Mesothelial cell of epicardium (in vitro differentiated cells): Measurements from ENCODE around the gene CFTR. TPM values are rescaled to one million over a fixed set of nuclear protein-coding genes. Genes with fewer than 3 reads are reported as not detected.
A peak's percentile ranks its signal among the peaks of the same experiment; 100 is the strongest.

Experiments
- DNase-seq, 2 experiments: peaks; one replicate each; pipeline ENCODE4 v3.0.0; 2021; ENCODE audit warnings: low spot score in 2 of 2; ENCODE audit not compliant: unreplicated experiment in 2 of 2
- H3K27ac Mint-ChIP-seq: 2 replicates; pipeline ENCODE4 v1.8.0; 2021; ENCODE audit warnings: mixed read lengths
- H3K27me3 Mint-ChIP-seq: 2 replicates; pipeline ENCODE4 v1.8.0; 2021; ENCODE audit warnings: low read depth, mixed read lengths
- H3K36me3 Mint-ChIP-seq: 2 replicates; pipeline ENCODE4 v1.8.0; 2021; ENCODE audit warnings: mixed read lengths
- H3K4me1 Mint-ChIP-seq: 2 replicates; pipeline ENCODE4 v1.8.0; 2021; ENCODE audit warnings: mixed read lengths
- H3K4me3 Mint-ChIP-seq: 2 replicates; pipeline ENCODE4 v1.8.0; 2021; ENCODE audit warnings: mild to moderate bottlenecking, moderate library complexity, mixed read lengths
- H3K9me3 Mint-ChIP-seq: 2 replicates; pipeline ENCODE4 v1.8.0; 2021; ENCODE audit warnings: mixed read lengths
- total RNA-seq: library from RNA; stranded (reverse); gene quantifications from 3 replicates; pipeline ENCODE4 v1.2.1, GENCODE V29; 2021
- TF ChIP-seq, protein P1 (sequence below): fragments of 200-600 bp; sonication (generic); IDR thresholded peaks from one replicate; pipeline ENCODE4 v1.5.0; 2021; ENCODE audit warnings: antibody characterized with exemption; ENCODE audit not compliant: unreplicated experiment

CFTR gene
- total RNA-seq, 1 donor from 2014 or later = 2.7 TPM

DNA sequence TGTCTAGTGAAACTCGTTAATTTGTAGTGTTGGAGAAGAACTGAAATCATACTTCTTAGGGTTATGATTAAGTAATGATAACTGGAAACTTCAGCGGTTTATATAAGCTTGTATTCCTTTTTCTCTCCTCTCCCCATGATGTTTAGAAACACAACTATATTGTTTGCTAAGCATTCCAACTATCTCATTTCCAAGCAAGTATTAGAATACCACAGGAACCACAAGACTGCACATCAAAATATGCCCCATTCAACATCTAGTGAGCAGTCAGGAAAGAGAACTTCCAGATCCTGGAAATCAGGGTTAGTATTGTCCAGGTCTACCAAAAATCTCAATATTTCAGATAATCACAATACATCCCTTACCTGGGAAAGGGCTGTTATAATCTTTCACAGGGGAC lies 187.6 kb downstream of the CFTR start:
- Mint-ChIP-seq H3K4me1 (peaks cover 25% of the 10 kb centered on the region), H3K27me3 (no peaks in the 10 kb centered on the region), H3K36me3 (no peaks in the 10 kb centered on the region), H3K4me3 (no peak overlapping the region), H3K27ac (no peak overlapping the region), H3K9me3 (peaks cover 3% of the 10 kb centered on the region)
- no peak for DNase-seq
- TF ChIP-seq, protein P1, sequence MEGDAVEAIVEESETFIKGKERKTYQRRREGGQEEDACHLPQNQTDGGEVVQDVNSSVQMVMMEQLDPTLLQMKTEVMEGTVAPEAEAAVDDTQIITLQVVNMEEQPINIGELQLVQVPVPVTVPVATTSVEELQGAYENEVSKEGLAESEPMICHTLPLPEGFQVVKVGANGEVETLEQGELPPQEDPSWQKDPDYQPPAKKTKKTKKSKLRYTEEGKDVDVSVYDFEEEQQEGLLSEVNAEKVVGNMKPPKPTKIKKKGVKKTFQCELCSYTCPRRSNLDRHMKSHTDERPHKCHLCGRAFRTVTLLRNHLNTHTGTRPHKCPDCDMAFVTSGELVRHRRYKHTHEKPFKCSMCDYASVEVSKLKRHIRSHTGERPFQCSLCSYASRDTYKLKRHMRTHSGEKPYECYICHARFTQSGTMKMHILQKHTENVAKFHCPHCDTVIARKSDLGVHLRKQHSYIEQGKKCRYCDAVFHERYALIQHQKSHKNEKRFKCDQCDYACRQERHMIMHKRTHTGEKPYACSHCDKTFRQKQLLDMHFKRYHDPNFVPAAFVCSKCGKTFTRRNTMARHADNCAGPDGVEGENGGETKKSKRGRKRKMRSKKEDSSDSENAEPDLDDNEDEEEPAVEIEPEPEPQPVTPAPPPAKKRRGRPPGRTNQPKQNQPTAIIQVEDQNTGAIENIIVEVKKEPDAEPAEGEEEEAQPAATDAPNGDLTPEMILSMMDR = no peak

DNA sequence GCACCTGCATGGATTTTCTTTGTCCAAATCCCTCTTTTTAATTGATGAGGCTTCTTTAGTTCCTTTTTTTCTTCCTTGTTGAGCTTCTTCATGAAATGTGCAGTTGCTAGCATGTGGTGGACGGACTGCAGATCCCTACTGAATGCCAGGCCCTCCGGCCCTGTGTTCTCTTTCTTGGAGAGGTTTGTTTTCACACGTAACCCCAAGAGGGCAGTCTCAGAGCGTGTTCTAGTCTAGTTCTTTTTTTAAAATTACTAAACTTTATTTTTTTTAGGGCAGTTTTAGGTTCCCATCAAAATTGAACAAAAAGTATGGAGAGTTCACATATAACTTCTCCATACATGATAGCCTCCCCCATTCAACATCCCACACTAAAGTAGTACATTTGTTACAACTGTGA lies 190.0 kb downstream of the CFTR start:
- peaks cover 28% of the 10 kb centered on the region for H3K4me1 Mint-ChIP-seq
- H3K9me3 Mint-ChIP-seq = no peaks in the 10 kb centered on the region
- no peak overlapping the region for H3K27ac Mint-ChIP-seq
- no peaks in the 10 kb centered on the region for H3K36me3 Mint-ChIP-seq
- DNase-seq = no peak
- TF ChIP-seq, protein P1 = no peak
- H3K27me3 Mint-ChIP-seq = no peaks in the 10 kb centered on the region
- H3K4me3 Mint-ChIP-seq = no peak overlapping the region

DNA sequence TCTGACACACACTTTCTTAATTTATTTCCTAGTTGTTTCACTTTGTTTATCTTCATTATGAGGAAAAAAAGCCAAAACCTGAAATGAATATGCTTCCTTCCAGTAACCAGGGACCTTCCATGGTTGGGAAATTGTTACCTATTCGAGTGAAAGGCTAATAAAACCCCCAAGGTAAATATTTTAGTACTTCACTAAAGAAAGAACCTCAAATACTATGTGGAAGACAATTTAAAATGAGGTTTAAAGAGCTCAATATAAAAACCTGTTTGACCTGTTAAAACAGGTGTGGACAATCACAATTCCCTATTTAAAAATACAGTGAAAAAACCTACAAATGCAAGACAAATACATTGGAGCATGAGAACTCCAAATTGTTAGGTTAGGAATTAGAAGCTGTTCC lies 192.6 kb downstream of the CFTR start:
- no peak overlapping the region for H3K27ac Mint-ChIP-seq
- H3K4me3 Mint-ChIP-seq = no peak overlapping the region
- TF ChIP-seq, protein P1 = no peak
- H3K9me3 Mint-ChIP-seq = no peaks in the 10 kb centered on the region
- peaks cover 15% of the 10 kb centered on the region for H3K4me1 Mint-ChIP-seq
- H3K36me3 Mint-ChIP-seq = no peaks in the 10 kb centered on the region
- no peaks in the 10 kb centered on the region for H3K27me3 Mint-ChIP-seq
- DNase-seq = no peak

DNA sequence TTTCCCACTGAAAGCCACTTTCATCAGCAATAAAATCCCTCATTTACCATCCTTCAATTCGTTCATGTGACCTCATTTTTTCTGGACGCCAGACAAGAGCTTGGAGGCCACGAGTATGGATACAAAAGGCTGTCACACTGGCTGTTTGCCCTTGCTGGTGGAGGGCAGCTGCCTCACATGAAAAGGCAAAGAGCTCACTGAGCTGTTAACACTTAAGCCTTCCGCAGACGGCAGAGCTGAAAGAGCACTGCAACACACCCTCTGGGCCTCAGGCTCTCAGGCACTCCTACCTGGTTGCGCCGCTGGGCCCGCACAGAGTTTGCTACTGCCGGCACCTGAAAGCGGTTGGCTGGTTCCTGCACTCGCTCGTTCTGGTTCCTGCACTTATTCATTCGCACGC lies 193.5 kb downstream of the CFTR start:
- Mint-ChIP-seq H3K4me1 (peaks cover 15% of the 10 kb centered on the region), H3K4me3 (peak overlapping the region; percentile 58), H3K27me3 (no peaks in the 10 kb centered on the region), H3K27ac (no peak overlapping the region), H3K36me3 (no peaks in the 10 kb centered on the region), H3K9me3 (no peaks in the 10 kb centered on the region)
- TF ChIP-seq, protein P1 = no peak
- DNase-seq = no peak

DNA sequence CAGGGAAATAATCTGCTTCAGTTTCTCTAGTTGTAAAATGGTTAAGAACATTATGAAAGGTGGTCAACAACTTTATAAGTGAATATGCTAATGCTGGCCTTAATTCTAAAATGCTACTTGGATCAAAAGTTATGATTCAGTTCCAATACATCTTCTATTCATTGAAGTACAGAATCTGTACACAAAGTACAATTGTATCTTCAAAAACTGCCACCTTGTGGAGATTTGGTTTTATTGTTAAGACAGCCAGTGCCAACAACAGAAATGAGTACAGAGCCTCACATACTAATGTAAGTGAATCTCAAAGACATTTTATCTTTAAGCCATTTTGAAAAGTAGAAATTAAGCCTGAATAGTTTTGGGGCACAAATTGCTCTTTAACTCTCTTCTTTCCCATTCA lies 194.0 kb downstream of the CFTR start:
- DNase-seq = no peak
- TF ChIP-seq, protein P1 = no peak
- H3K36me3 Mint-ChIP-seq = no peaks in the 10 kb centered on the region
- H3K9me3 Mint-ChIP-seq = no peaks in the 10 kb centered on the region
- no peaks in the 10 kb centered on the region for H3K27me3 Mint-ChIP-seq
- H3K4me1 Mint-ChIP-seq = peaks cover 15% of the 10 kb centered on the region
- H3K4me3 Mint-ChIP-seq = peak overlapping the region; percentile 58
- H3K27ac Mint-ChIP-seq = no peak overlapping the region

DNA sequence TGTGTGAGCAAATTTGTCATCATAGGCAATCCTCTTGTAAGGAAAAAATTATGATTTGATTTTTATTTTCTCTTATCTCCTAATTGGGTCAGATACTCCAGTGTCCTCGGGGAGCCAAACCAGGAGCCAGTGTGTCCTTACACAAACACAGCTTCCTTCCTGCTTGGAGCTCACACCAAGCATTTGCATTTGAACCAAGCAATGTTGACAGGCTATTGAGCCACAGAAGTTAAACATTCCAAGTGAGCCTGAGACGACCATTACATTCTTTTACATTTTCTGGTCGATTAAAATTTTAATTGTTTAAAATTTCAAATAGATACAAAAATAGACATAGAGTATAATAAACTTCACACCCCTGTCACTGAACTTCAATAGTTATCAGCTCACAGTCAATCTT lies 194.8 kb downstream of the CFTR start:
- Mint-ChIP-seq H3K27ac (no peak overlapping the region), H3K9me3 (no peaks in the 10 kb centered on the region), H3K36me3 (no peaks in the 10 kb centered on the region), H3K4me3 (no peak overlapping the region), H3K4me1 (peaks cover 15% of the 10 kb centered on the region), H3K27me3 (no peaks in the 10 kb centered on the region)
- DNase-seq = no peak
- TF ChIP-seq, protein P1 = no peak
